Effector CD8-positive, alpha-beta T cell (primary cell): Measurements from ENCODE around the gene SORL1-AS1.

Experiments
- DNase-seq: peaks from one replicate; lab custom pipeline; 2025; lab: John Stamatoyannopoulos, UW

The SORL1-AS1 gene

DNA sequence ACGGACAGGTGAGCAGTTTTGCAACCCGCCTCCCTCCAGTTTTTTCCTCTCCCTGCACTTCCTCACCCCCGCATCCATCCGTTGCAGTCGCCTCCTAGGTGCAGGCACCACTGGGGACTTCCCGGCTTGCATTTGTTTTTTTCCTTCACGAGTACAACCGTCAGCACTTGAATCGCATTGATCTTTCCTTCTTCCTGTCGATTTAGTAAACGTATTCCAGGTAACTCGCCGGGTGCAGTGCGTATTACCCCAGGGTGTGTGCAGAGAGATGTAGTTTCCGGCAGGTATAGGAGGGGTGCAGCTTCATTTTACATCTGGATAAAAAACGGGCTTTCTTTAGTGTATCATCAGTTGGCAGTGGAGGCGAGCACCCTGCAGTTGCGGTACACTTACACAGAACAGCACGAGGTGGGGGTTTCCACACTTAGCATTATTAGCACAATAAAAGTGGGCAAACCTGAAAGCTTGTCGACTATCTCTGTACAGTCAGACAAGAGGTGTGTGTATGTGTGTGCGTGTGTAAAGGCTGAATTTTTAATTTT lies at the start of gene SORL1-AS1:
TSS of gene SORL1-AS1 (minus strand) at position 359 of the 542 bp plus-strand sequence.
- DNase-seq = peak; percentile 46

DNA sequence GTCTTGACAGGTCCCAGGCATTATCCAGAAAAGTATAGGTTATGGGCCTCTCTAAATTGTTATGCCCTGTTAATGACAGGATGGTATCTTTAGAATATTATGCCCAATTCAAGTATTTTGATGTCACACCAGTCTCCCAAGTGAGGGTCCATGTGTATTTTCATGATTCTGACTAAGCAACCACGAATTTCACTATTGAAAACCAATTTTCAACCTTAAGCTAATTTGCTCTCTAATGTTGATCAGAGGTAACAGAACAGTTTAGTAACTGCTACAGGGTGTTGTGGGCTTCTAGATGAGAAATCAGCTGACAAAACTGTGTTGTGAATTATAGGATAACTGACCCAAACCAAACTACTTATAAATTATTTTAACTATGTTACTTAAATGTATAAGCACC lies 48.0 kb upstream of the SORL1-AS1 start:
- DNase-seq = no peak

DNA sequence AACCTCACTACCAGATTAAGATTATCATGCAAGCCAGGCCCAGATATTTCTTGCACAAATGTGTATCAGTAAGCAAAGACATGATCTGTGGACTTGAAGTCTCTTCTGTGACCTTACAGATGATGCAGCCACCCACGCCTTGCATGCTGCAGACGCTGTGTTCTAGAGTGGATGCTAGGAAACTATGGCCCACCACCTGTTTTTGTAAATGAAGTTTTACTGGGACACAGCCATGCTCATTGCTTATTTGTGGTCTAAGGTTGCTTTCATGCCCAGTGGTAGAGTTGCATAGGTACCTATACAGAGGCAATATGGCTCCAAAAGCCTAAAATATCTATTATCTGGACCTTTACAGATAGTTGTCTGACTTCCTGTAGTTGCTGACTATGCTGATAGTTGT lies 47.5 kb upstream of the SORL1-AS1 start:
- DNase-seq = no peak

DNA sequence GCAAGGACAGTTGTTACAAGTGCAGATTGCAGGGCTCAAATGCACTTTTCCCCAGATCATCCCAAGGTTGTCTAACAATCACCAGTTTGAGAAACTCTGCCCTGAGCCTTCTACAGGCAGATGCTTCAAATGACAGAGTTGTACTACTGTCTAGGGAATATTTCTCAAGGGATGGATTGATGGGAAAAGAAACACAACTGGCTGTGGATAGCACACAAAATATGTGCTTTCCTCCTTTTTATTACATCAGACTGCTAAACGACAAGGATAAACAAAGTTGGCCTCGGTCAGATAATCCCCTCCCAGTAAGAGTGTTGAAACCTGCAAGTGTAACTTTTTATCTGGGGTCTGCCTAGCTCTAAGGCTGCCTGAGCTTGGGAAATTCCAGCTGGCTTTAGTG lies 46.6 kb upstream of the SORL1-AS1 start:
- no peak for DNase-seq

DNA sequence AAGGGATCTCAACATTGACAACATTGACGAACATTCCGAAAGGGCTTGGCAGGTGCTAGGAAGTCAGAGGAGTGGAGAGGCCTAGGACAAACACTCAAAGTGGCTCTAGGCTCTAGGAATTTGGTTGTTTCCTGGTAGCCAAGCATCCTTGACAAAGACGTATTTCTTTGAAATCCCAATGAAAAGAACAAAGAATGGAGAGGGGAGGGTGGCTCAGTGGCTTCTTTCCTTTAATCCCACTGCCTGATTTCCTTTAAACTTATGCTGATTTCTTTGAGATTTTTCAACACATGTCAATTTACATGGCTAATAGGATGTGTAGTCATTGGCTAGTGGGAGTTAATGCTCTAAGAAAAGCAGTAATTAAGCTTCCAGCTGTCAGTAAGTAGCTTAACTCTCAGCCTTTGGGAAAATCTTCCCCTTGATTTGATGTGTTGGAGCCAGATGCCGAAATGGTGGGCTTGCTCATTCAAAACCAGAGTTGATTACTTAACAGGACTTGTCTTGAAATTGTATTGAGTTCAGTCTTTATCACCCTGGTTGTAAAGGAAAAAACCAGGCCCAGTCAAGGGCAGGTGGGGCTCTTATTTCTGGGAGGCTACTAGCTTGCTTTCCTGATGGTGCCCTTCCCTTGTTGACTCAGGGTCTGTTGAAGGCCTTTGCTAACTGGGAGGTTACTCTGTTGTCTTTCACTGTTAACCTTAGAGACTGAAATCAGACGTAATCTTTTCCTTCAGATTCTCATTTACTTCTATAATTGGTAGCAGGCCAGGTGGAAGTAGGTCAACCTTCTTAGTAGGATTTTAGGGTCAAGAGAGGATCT lies 44.6 kb upstream of the SORL1-AS1 start:
- DNase-seq = no peak

DNA sequence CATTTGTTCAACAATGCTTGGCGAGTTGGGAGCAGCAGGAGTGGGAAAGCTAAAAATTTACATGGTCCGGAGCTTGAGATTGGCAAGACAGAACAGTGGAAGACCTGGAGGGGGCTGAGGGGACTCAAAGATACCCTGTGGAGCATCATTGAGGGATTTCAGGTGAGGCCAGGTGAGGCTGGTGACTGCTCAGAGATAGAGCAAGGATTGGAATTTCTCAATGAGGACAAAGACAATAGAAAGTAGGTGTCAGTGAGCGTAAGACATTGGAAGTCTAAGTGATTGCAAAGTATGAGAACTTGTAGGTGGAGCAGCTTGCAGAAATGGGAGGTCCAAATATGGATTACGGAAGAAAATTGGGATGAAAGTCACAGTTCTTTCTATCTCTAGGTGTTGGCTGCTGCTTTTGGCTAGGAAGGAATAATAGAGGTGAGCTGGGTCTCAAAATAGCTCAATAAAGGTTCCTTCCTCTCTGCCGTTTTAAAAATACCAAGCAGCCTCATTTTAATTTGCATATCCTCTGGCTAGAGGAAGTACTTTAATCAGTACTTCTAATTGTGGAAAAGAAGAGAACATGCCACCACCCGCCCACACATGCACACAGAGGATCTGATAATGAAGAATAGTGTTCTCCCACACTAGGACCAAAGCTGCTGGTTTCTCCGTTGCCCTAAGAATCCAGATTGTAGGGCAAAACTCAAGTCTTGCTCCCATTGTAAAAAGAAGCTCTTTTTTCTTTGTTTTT lies 41.8 kb upstream of the SORL1-AS1 start:
- no peak for DNase-seq

DNA sequence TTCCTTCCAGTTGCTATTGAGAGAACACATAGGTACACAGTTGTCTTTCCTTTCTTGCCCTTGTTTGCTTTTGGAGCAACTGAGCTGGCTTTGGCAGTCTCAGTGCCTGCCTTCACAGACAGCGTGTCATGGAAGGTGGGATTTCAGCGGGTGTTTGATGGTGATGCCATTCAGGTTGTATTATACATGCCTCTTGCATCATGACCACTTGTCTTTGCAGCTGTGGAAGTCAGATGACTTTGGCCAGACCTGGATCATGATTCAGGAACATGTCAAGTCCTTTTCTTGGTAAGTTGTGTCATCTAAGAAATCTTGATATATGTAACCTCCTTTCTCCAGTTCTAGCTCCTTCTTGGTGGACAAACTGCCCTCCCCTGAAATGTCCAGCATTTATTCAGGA lies 37.1 kb upstream of the SORL1-AS1 start:
- DNase-seq = no peak

DNA sequence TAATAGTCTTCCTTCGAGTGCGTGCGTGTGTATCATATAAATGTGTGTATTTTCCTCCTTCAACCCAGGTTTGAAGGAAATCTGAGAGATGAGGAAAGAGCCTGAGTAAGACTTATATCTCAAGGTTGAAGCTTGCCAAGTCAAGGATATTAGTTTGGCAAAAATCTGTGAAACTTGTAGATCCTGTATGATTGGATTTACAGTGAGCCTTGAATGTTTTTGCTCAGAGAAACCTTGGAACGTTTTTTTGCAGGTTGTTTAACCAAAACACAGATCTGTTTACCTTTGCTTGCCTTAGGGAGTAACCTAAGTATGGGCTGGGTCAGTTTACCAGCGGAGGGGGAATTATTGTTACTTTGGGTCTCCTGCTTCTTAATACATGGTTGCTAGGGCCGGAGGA lies 35.9 kb upstream of the SORL1-AS1 start:
- no peak for DNase-seq

DNA sequence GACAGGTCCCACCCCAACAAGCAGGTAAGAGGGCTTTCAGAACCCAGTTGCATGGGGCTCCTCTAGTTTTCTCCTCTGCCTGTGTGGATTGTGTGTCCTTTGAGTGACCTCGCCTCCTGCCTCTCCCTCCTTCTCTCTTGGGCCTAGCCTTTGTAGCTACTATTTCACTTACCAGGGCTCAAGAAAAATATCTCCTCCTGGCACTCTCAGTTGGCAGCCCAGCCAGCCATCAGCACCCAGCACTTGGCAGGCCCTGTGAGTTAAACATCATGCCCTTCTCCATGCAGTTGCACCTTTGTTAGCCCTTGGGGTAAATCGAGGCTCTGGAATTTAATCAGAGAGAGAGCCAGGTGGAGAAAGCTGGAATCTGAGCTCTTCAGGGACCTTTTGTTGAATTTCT lies 35.4 kb upstream of the SORL1-AS1 start:
- no peak for DNase-seq

DNA sequence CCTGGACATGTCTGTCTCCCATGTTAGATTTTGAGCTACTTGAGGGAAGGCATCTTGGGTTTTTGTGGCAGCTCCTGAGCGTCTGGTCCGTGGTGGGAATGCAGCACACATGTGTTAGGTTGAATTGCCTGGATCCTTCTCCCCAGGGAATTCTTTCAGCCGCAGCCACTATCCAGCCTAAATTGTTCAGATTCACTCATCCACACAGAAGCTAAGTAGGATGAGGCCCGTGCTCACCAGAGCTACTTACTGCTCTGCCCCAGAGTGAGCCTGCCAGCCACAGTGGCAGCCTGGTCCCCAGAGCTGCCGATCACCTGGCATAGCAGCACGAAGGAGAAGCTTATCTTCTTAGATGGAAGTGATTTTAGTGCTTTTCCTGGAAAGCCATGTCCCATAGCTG lies 34.4 kb upstream of the SORL1-AS1 start:
- no peak for DNase-seq

DNA sequence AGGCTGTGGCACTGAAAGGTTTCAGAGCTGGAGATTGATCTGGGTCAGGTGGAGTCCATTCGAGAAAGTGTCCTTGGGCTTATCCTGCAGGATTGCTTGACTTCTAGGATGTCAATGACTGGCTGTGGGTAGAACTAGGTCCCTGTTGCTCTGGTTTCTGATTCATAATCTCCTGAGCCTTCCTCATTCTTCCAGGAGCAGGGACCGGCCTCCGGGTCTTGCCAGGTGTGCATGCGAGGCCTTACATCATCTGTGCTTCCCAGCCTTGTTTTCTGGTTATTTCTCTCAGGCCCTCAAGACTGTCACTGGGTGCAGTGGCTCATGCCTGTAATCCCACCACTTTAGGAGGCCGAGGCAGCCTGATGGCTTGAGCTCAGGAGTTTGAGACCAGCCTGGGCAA lies 33.3 kb upstream of the SORL1-AS1 start:
- DNase-seq = no peak

DNA sequence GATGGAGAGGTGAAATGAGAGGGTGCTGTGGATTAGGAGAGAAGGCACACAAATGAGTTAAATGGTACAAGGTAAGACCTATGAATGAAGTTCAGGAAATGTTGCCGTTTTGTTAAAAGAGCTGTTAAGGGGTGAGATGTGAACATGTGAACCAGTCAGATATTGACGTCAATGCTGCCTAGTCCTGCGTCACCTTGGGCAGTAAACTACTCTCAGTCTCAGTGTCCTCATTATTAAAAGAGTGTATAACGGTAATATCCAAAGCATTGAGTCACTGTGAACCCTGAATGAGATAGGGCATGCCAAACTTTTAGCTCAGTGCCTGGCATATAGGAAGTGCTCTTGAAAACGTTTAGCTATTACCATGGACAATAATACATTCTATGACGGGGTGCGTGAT lies 32.4 kb upstream of the SORL1-AS1 start:
- DNase-seq = no peak

DNA sequence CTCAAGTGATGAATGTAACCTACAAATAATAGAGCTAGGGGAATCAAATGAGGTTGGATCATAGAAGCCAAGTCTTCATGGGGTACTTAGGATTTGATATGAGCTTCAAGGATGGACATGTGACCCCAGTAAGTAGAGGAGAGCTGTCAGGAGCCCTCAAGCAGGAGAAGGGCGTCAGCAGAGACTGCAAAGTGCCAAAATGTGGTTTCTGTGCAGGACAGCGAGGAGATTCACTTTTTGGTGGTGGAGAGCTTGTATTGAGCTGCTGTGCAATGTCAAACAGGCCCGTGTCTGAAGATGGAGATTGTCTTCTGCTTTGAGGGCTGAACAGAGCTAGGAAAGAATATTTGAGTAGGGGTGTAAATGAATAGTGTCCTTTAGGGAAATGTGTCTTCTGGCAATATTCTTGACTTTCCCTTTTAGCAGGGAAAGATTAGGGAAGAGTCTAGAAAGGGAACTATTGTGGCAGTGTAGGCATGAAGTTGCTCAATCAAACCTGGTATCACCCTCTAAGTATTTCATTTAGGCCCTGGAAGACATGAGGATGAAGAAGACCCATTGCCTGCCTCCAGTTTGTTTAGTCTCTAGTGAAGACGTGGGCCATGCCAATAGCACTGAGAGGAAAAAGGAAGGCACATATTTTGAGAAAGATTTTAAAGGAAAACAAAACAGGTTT lies 31.2 kb upstream of the SORL1-AS1 start:
- no peak for DNase-seq

DNA sequence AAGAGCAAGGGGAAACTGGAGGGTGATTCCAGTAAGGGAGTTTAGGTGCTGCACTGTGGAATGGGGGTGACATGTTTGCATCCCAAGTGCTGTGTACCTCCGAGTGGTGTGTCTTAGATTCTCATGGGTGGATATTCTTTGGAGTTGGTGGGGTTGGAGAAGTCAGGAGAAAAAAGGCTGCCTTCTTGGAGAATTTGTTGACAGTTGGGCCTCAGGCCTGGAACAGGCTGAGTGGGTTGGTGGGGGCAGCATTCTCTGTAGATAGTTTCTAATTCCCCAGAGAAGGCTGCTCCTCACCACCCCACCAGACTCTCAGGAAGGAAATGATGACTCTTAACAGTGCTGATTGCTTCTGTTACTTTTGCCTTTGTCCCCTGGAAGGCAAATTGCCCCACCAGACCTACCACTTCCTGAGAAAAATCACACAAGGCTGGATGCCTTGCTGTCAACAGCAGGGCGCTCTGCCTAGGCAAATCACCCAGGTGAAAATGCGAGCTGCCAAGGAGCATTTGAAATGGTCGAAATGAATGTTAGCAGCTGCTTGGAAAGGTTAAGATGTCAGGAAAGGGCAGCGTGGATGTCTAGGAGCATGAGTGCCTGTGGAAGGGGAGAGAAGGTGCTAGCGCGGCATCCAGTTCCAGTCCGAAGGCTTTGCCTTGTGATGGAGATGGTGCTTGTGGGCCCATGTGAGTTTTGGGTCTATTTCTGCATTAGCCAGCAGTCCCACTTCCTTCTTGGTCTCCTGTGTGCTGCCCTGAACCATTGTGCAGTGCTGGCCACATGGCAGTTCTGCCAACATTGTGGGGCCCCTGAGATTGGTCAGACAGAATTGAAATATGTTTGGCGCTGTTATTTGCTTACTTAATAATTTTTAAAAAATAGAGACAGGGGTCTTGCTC lies 29.7 kb upstream of the SORL1-AS1 start:
- DNase-seq = peak; percentile 22

DNA sequence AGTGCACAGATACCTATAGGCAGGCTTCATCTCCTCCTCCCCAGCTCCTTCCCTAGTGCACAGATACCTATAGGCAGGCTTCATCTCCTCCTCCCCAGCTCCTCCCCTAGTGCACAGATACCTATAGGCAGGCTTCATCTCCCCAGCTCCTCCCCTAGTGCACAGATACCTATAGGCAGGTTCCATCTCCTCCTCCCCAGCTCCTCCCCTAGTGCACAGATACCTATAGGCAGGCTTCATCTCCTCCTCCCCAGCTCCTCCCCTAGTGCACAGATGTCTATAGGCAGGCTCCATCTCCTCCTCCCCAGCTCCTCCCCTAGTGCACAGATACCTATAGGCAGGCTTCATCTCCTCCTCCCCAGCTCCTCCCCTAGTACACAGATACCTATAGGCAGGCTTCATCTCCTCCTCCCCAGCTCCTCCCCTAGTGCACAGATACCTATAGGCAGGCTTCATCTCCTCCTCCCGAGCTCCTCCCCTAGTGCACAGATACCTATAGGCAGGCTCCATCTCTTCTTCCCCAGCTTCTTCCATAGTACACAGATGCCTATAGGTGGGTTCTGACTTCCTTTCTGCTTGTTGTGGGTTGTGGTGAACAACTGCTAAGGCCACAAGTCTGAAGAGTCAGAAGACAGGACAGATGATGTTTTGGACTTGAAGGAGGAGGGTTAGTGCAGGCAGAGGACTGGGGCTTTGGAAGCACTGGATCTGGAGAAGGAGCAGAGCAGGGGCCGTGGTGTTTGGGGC lies 28.9 kb upstream of the SORL1-AS1 start:
- peak; percentile 22 for DNase-seq

DNA sequence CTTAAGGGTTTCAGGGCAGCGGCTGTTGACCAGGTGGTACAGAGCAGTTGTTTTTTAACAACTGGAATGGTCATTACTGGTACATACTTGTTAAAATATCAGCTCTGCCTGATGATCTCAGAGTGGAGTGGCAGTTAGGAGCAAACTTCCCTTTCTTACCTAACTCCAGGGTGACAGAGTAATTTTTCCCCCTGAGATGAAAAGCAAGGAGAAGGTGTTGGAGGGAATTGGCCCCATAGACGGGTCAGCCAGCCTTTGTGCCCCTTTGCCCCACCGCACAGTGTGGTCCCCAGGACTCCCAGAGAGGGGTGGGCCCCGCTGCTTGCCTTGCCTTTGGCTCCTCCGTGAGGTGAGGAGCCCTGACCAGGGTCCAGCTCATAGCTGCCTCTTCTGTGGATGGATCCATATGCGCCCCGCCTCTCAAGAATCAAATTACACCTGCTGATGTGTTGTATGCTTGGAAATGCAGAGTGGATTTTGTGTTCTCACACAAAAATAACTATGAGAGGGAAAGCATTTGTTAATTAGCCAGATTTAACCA lies 27.0 kb upstream of the SORL1-AS1 start:
- no peak for DNase-seq

DNA sequence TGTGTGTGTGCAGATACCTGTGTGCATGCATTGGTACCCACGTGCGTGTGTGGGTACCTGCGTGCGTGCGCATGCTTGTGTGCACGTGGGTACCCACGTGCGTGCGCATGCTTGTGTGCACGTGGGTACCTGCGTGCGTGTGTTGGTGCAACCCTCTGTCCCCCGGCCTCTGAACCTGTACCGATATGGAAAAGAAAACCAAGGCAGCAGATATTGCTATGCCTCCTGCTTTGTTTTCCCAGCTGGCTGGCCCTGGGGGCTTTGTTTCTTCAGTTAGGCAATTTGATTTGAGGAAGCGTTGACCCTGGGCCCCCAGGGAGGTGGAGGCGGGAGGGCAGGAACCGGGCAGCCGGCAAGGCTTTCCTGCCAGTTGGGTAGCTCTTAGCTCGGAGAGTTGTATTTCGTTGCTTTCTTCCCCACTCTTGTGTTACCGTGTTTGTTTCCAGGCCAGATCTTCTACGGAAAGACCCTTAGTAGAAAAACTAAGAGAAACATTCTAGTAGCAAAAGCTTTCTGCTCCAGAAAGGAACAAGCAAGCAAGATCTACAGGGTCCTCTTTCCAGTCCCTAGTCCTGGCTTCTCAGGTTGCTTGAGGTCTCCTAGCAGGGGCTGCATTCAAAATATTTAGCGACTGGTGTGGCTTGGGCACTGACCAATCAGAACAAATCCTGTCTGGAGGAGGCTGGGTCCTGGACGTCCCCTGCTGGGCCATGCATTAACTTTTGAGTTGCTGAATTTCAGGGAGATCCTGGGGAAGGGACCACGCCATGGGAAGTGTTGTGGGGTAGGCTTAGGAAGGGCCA lies 26.3 kb upstream of the SORL1-AS1 start:
- DNase-seq = no peak

DNA sequence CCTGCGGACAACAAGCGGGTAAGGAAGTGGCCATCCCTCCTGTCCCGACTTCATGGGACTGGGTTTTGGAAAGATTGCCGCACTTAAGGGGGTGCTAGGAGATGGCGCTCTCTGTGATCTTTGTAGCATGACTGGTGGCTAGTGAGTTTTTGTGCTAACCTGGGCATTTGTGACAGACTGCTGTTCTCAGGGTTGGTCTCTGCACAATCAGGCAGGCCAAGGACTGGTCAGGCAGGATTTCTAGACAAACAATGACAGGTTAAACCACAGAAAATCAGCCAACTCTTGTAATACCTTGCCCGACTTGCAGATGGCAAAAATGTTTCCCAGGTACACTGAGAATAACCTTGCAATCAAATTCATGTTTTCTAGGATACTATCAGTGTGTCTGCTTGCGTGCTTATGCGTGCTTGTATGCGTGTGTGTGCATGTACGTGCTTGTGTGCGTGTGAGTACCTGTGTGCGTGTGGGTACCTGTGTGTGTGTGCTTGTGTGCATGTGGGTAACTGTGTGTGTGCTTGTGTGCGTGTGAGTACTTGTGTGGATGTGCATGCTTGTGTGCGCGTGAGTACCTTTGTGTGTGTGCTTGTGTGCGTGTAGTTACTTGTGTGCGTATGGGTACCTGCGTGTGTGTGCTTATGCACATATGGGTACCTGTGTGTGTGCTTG lies 25.6 kb upstream of the SORL1-AS1 start:
- DNase-seq = no peak
